K562 (cell line): ENCODE data around the gene PRKCSH. TPM values are rescaled to one million over a fixed set of nuclear protein-coding genes. Genes with fewer than 3 reads are reported as not detected.

ENCODE experiments used
- CHD4 ChIP-seq: fragments of 200-600 bp; sonication (generic); IDR thresholded peaks from 3 replicates; pipeline ENCODE4 v1.6.1; 2012; ENCODE audit warnings: low read depth, mild to moderate bottlenecking, mixed read lengths, low read length, inconsistent platforms; ENCODE audit not compliant: insufficient read depth, insufficient replicate concordance, poor library complexity, severe bottlenecking
- LCOR ChIP-seq: sonication (generic); formaldehyde crosslinking; IDR thresholded peaks from 2 replicates; pipeline ENCODE4 v1.8.0; 2022; ENCODE audit warnings: mild to moderate bottlenecking, missing genetic modification reagents
- MAFG ChIP-seq: fragments of 450-650 bp; conservative IDR thresholded peaks from 2 replicates; pipeline ENCODE4 v1.6.1; 2016; ENCODE audit warnings: missing genetic modification characterization, missing compliant biosample characterization
- NCOA4 ChIP-seq: fragments of 450-650 bp; IDR thresholded peaks from 2 replicates; pipeline ENCODE4 v1.6.1; 2018; ENCODE audit warnings: mild to moderate bottlenecking; ENCODE audit not compliant: partially characterized antibody
- RBFOX2 ChIP-seq: fragments of 200-400 bp; formaldehyde crosslinking; IDR thresholded peaks from 2 replicates; pipeline ENCODE4 v1.6.1; 2017; ENCODE audit warnings: low read depth, mild to moderate bottlenecking, low read length, moderate library complexity
- SMAD4 ChIP-seq: fragments of 250-450 bp; sonication (Bioruptor Pico); conservative IDR thresholded peaks from 2 replicates; pipeline ENCODE4 v1.8.0; 2021; ENCODE audit warnings: inconsistent platforms, mild to moderate bottlenecking, moderate library complexity
- SOX6 ChIP-seq: fragments of 450-650 bp; IDR thresholded peaks from 2 replicates; pipeline ENCODE4 v1.6.1; 2014; ENCODE audit warnings: mild to moderate bottlenecking
- ZBTB26 ChIP-seq: fragments of 450-650 bp; formaldehyde crosslinking; IDR thresholded peaks from 2 replicates; pipeline ENCODE4 v1.4.0; 2022; ENCODE audit warnings: missing genetic modification characterization
- ZNF354B ChIP-seq: fragments of 250-450 bp; sonication (Bioruptor Pico); IDR thresholded peaks from 2 replicates; pipeline ENCODE4 v1.4.0; 2020
- ZNF707 ChIP-seq: fragments of 250-450 bp; sonication (Bioruptor Pico); conservative IDR thresholded peaks from 2 replicates; pipeline ENCODE4 v1.8.0; 2022; ENCODE audit warnings: inconsistent platforms, mild to moderate bottlenecking, moderate library complexity
- polyA plus RNA-seq, 8 experiments: library from polyadenylated mRNA; depleted of rRNA in 4 of 8; stranded (reverse) in 5 of 8; unstranded in 3 of 8; fragments of >200 nt; fragmentation: Nextera tagmentation in 2 of 8; fragmentation: Illumina TruSeq in 1 of 8; extraction: Ambion mirVana in 2 of 8; extraction: Trizol in 1 of 8; gene quantifications; 2 replicates each; pipeline versions ENCODE4 v1.2.1 to v1.2.3, GENCODE V29; 2011 to 2014; ENCODE audit warnings: inconsistent platforms in 1 of 8, missing spikeins in 1 of 8
- total RNA-seq, 7 experiments: library from RNA; depleted of rRNA in 6 of 7; stranded (reverse); fragments of >200 nt in 6 of 7; fragmentation: Illumina TruSeq in 2 of 7; extraction: Trizol in 2 of 7; gene quantifications; 2 replicates each; pipeline versions ENCODE4 v1.2.1 to v1.2.3, GENCODE V29; 2011 to 2021; ENCODE audit warnings: low replicate concordance in 1 of 7
- TF ChIP-seq, protein P1 (sequence below), 2 experiments: fragments of 450-650 bp; formaldehyde crosslinking in 1 of 2; IDR thresholded peaks; 2 replicates each; pipeline versions ENCODE4 v1.4.0 to v1.6.1; 2014 to 2020; ENCODE audit warnings: mild to moderate bottlenecking in 2 of 2, borderline replicate concordance in 1 of 2, low read depth in 1 of 2
- TF ChIP-seq, protein P2 (sequence below): fragments of 250-450 bp; sonication (Bioruptor Pico); IDR thresholded peaks from 2 replicates; pipeline ENCODE4 v1.4.0; 2020; ENCODE audit warnings: borderline replicate concordance
- TF ChIP-seq, protein P3 (sequence below): fragments of 250-450 bp; sonication (Bioruptor Pico); IDR thresholded peaks from 2 replicates; pipeline ENCODE4 v1.5.0; 2021; ENCODE audit warnings: mild to moderate bottlenecking, borderline replicate concordance

The PRKCSH gene
- total and polyA plus RNA-seq, 9 of the 15 experiments (the other 6 are each of a cell fraction or from before 2014, with no cell fraction given) = 2.3 to 297 (median 48.1) TPM

DNA sequence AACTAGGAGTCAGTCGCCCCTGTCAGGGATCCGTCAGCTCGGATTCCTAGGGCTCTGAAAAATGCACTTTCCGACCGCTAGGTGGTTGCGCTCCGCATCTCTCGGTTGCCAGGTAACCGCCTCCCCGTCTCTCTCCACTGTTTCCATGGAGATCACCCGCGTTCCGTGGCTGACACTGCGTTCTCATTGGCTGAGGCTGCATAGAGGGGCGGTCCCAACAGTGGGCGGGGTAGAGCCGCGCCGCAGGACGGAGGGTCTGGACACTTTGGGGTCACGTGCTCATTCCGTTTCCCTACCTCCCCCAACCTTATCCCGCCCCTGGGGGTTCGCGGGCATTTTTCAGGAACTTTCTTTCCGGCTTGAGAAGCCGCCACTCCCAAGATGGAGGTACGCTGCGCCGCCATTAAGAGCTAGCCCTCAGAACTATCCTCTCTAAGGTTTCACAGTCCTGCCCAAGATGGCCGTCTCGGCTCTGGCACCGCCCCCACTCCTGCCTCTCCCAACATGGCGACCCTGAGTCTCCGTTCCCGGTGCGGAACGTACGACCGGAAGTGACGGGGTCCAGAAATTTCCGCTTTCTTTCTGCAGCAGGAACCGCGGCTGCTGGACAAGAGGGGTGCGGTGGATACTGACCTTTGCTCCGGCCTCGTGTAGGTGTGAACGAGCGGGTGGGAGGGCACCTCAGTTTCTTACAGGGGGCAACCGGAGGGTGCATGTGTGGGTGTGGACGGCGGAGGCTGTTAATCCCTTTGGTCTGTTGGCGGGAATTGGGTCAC lies at the start of gene PRKCSH, which contains the start of gene ODAD3 (continued):
- TF ChIP-seq, protein P1, sequence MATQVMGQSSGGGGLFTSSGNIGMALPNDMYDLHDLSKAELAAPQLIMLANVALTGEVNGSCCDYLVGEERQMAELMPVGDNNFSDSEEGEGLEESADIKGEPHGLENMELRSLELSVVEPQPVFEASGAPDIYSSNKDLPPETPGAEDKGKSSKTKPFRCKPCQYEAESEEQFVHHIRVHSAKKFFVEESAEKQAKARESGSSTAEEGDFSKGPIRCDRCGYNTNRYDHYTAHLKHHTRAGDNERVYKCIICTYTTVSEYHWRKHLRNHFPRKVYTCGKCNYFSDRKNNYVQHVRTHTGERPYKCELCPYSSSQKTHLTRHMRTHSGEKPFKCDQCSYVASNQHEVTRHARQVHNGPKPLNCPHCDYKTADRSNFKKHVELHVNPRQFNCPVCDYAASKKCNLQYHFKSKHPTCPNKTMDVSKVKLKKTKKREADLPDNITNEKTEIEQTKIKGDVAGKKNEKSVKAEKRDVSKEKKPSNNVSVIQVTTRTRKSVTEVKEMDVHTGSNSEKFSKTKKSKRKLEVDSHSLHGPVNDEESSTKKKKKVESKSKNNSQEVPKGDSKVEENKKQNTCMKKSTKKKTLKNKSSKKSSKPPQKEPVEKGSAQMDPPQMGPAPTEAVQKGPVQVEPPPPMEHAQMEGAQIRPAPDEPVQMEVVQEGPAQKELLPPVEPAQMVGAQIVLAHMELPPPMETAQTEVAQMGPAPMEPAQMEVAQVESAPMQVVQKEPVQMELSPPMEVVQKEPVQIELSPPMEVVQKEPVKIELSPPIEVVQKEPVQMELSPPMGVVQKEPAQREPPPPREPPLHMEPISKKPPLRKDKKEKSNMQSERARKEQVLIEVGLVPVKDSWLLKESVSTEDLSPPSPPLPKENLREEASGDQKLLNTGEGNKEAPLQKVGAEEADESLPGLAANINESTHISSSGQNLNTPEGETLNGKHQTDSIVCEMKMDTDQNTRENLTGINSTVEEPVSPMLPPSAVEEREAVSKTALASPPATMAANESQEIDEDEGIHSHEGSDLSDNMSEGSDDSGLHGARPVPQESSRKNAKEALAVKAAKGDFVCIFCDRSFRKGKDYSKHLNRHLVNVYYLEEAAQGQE (IDR thresholded peaks at IDR 0.05; ENCODE audit: borderline replicate concordance) = peak; percentile 86
- TF ChIP-seq, protein P1 (CRISPR knock-in tag; IDR thresholded peaks at IDR 0.05; ENCODE audit: low read depth) = no peak
- TF ChIP-seq SMAD4 (CRISPR knock-in tag) = peak; percentile 66; the same call in 1 of the 2 replicates
- TF ChIP-seq NCOA4 = no peak
- no peak for TF ChIP-seq ZNF354B
- TF ChIP-seq, protein P2, sequence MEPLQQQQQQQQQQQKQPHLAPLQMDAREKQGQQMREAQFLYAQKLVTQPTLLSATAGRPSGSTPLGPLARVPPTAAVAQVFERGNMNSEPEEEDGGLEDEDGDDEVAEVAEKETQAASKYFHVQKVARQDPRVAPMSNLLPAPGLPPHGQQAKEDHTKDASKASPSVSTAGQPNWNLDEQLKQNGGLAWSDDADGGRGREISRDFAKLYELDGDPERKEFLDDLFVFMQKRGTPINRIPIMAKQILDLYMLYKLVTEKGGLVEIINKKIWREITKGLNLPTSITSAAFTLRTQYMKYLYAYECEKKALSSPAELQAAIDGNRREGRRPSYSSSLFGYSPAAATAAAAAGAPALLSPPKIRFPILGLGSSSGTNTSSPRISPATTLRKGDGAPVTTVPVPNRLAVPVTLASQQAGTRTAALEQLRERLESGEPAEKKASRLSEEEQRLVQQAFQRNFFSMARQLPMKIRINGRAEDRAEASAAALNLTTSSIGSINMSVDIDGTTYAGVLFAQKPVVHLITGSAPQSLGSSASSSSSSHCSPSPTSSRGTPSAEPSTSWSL (CRISPR knock-in tag) = no peak
- no peak for TF ChIP-seq CHD4
- TF ChIP-seq, protein P3, sequence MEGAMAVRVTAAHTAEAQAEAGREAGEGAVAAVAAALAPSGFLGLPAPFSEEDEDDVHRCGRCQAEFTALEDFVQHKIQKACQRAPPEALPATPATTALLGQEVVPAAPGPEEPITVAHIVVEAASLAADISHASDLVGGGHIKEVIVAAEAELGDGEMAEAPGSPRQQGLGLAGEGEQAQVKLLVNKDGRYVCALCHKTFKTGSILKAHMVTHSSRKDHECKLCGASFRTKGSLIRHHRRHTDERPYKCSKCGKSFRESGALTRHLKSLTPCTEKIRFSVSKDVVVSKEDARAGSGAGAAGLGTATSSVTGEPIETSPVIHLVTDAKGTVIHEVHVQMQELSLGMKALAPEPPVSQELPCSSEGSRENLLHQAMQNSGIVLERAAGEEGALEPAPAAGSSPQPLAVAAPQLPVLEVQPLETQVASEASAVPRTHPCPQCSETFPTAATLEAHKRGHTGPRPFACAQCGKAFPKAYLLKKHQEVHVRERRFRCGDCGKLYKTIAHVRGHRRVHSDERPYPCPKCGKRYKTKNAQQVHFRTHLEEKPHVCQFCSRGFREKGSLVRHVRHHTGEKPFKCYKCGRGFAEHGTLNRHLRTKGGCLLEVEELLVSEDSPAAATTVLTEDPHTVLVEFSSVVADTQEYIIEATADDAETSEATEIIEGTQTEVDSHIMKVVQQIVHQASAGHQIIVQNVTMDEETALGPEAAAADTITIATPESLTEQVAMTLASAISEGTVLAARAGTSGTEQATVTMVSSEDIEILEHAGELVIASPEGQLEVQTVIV (CRISPR knock-in tag) = no peak
- TF ChIP-seq ZNF707 (CRISPR knock-in tag) = no peak
- TF ChIP-seq RBFOX2 = peak; percentile 78
- TF ChIP-seq MAFG = no peak
- no peak for TF ChIP-seq ZBTB26 (CRISPR knock-in tag)
- 0 out of 2 replicates have a peak, but pooled peaks have one; percentile 16 for TF ChIP-seq SOX6
- TF ChIP-seq LCOR = peak; percentile 76; the same call in 1 of the 2 replicates
